Measurements from ENCODE around the gene KDM4B. TPM values are rescaled to one million over a fixed set of nuclear protein-coding genes. Genes with fewer than 3 reads are reported as not detected.
A peak's percentile ranks its signal among the peaks of the same experiment; 100 is the strongest.

Gene KDM4B
- total and polyA plus RNA-seq, 12 donors = 12.4 to 35.8 (median 30.3) TPM

DNA sequence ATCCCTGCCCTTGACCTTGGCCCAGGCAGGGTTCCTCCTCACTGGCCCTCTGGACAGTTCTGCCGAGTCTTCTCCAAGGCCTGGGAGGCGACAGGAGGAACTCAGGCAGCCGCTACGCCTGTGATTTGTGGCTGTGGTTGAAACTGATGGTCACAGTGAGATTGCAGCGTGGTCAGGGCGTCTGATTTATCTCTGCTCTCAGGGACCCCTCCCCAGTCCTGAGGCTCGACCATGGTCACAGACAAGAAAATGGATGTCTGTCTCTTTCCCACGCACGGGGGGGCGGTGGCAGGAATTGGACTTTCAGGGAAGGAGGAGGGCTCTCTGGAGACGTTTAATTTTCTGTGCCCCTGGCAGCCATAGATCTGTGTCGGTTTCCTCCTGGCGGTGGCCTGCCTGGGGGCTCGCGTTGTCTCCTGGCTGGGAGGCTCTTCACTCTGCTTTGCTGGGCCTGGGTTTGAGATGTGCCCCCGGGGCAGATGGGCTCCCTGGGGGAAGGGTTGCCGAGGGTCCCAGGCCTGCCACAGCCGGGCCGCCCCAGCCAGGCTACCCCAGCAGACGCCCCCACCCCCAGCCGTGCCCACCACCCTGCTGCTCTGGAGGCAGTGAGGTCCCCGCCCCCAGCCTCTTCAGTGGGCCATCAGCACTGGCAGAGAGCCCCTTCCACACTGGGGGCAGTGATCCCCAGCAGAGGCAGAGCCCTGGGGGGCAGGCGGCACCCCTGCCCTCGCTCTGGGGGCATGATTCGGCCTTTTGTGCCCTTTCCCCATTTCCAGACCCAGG lies 167.4 kb downstream of the KDM4B start:
- ATAC-seq = no peak
- WGBS, 2 donors = 87 to 88% methylated on average over 24 to 25 of the region's 25 CpGs
- H3K4me3 ChIP-seq = no peak overlapping the region
- intact Hi-C loops (cut with DNase I) = loop anchor here in 2 of 10 donors (10.0 kb wide), 1 partner anchor 81 kb away; no protein-coding TSS in a partner anchor
- peaks cover 0 to 25% (median 13%) of the 10 kb centered on the region in 9 donors for H3K4me1 ChIP-seq
- H3K9me3 ChIP-seq = no peaks in the 10 kb centered on the region
- peaks cover 0 to 96% (median 19%) of the 10 kb centered on the region in 9 donors for H3K36me3 ChIP-seq
- H3K27ac ChIP-seq = no peak overlapping the region
- TF ChIP-seq, protein P1, sequence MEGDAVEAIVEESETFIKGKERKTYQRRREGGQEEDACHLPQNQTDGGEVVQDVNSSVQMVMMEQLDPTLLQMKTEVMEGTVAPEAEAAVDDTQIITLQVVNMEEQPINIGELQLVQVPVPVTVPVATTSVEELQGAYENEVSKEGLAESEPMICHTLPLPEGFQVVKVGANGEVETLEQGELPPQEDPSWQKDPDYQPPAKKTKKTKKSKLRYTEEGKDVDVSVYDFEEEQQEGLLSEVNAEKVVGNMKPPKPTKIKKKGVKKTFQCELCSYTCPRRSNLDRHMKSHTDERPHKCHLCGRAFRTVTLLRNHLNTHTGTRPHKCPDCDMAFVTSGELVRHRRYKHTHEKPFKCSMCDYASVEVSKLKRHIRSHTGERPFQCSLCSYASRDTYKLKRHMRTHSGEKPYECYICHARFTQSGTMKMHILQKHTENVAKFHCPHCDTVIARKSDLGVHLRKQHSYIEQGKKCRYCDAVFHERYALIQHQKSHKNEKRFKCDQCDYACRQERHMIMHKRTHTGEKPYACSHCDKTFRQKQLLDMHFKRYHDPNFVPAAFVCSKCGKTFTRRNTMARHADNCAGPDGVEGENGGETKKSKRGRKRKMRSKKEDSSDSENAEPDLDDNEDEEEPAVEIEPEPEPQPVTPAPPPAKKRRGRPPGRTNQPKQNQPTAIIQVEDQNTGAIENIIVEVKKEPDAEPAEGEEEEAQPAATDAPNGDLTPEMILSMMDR (IDR thresholded peaks at IDR 0.05) = no peak
- no peaks in the 10 kb centered on the region for H3K27me3 ChIP-seq
- DNase-seq = no peak

GRCh38 chr19:5137114-5137513 lies 168.2 kb downstream of the KDM4B start:
- DNase-seq = no peak
- Histone ChIP-seq H3K27me3 (no peaks in the 10 kb centered on the region), H3K4me1 (peaks cover 0 to 27% (median 13%) of the 10 kb centered on the region in 9 donors), H3K27ac (no peak overlapping the region), H3K9me3 (no peaks in the 10 kb centered on the region), H3K36me3 (peaks cover 0 to 99% (median 21%) of the 10 kb centered on the region in 9 donors), H3K4me3 (no peak overlapping the region)
- 92 to 95% methylated on average over 22 of the region's 22 CpGs for WGBS, 2 donors
- no peak for ATAC-seq
- intact Hi-C loops (cut with DNase I) = loop anchor here in 2 of 10 donors (10.0 kb wide), 1 partner anchor 82 kb away; no protein-coding TSS in a partner anchor
- TF ChIP-seq, protein P1 (IDR thresholded peaks at IDR 0.05) = no peak

GRCh38 chr19:5137571-5138124 lies 168.7 kb downstream of the KDM4B start:
- TF ChIP-seq, protein P1 (IDR thresholded peaks at IDR 0.05) = peak in 6 of 9 donors; percentile 18 to 38 (median 20)
- H3K36me3 ChIP-seq = peaks cover 0 to 99% (median 24%) of the 10 kb centered on the region in 9 donors
- no peak for DNase-seq

More at GRCh38 chr19:5137571-5138124, 168.7 kb downstream of the KDM4B start:
- Histone ChIP-seq H3K27me3 (no peaks in the 10 kb centered on the region), H3K4me1 (peaks cover 0 to 27% (median 13%) of the 10 kb centered on the region in 9 donors), H3K27ac (no peak overlapping the region), H3K4me3 (no peak overlapping the region), H3K9me3 (no peaks in the 10 kb centered on the region)
- ATAC-seq = no peak
- 79 to 89% methylated on average over 29 of the region's 29 CpGs for WGBS, 2 donors
- intact Hi-C loops (cut with DNase I) = loop anchor here in 2 of 10 donors (10.0 kb wide), 1 partner anchor 83 kb away; no protein-coding TSS in a partner anchor

Data from heart right ventricle (tissue), 16 donors.